ENCODE results near the gene YWHAE. TPM values are rescaled to one million over a fixed set of nuclear protein-coding genes. Genes with fewer than 3 reads are reported as not detected.

YWHAE gene
- total RNA-seq, 1 experiment from 2014 or later, result 210 TPM

GRCh38 chr17:1442187-1442586 lies 42.2 kb upstream of the YWHAE start:
- CTCF ChIA-PET, result no interaction called here

GRCh38 chr17:1440921-1441320 lies 40.9 kb upstream of the YWHAE start:
- no peak overlapping the region for H2AFZ ChIP-seq (ENCODE audit: low read length)
- peaks cover 6% of the 10 kb centered on the region; the same call in 1 of the 2 replicates for H3K36me3 ChIP-seq (ENCODE audit: low read depth, low read length)
- peaks cover 84% of the 10 kb centered on the region for H3K79me2 ChIP-seq (ENCODE audit: low read length)
- intact Hi-C loops (cut with micrococcal nuclease), result no loop called here
- no peak for ATAC-seq
- H3F3A ChIP-seq (ENCODE audit: low read length, unreplicated experiment), result no peaks in the 10 kb centered on the region
- no peaks in the 10 kb centered on the region for H4K20me1 ChIP-seq (ENCODE audit: low read length)
- CTCF ChIA-PET, result interaction anchor here (0.8 kb wide), 1 partner anchor 76 kb away, joined by 3 read pairs; no protein-coding TSS in a partner anchor
- H3K27ac ChIP-seq (ENCODE audit: low read length), result no peak overlapping the region
- BruUV-seq (replicated peaks), result no TSS peak
- H3K4me1 ChIP-seq (ENCODE audit: insufficient read depth, low read length), result no peaks in the 10 kb centered on the region
- H3K4me3 ChIP-seq (ENCODE audit: low read length), result no peak overlapping the region
- H3K4me2 ChIP-seq (ENCODE audit: low read length), result no peak overlapping the region
- H3K9ac ChIP-seq (ENCODE audit: low read length), result no peak overlapping the region
- no peak for DNase-seq
- TF ChIP-seq EZH2phosphoT487 (IDR thresholded peaks at IDR 0.05; ENCODE audit: borderline replicate concordance, low read length) (no peak), EZH2 (IDR thresholded peaks at IDR 0.05; ENCODE audit: low read length, unreplicated experiment) (no peak), CTCF (conservative IDR thresholded peaks at IDR 0.05; ENCODE audit: low read depth, low read length) (no peak)
- POLR2A ChIA-PET (ENCODE audit: unreplicated experiment), result no interaction called here
- H3K9me3 ChIP-seq (ENCODE audit: low read length), result no peaks in the 10 kb centered on the region
- no peaks in the 10 kb centered on the region for H3K9me2 ChIP-seq (replicated peaks; ENCODE audit: low read length)
- H3K27me3 ChIP-seq (ENCODE audit: low read length), result no peaks in the 10 kb centered on the region

More at GRCh38 chr17:1442187-1442586, 42.2 kb upstream of the YWHAE start:
- Histone ChIP-seq H3F3A (ENCODE audit: low read length, unreplicated experiment) (no peaks in the 10 kb centered on the region), H3K27me3 (ENCODE audit: low read length) (no peaks in the 10 kb centered on the region), H3K79me2 (ENCODE audit: low read length) (peaks cover 84% of the 10 kb centered on the region), H4K20me1 (ENCODE audit: low read length) (peaks cover 4% of the 10 kb centered on the region; the same call in 1 of the 2 replicates), H2AFZ (ENCODE audit: low read length) (no peak overlapping the region), H3K9me3 (ENCODE audit: low read length) (no peaks in the 10 kb centered on the region), H3K36me3 (ENCODE audit: low read depth, low read length) (no peaks in the 10 kb centered on the region; the same call in 1 of the 2 replicates), H3K27ac (ENCODE audit: low read length) (no peak overlapping the region), H3K9me2 (replicated peaks; ENCODE audit: low read length) (no peaks in the 10 kb centered on the region), H3K4me2 (ENCODE audit: low read length) (no peak overlapping the region), H3K4me1 (ENCODE audit: insufficient read depth, low read length) (no peaks in the 10 kb centered on the region), H3K9ac (ENCODE audit: low read length) (no peak overlapping the region), H3K4me3 (ENCODE audit: low read length) (no peak overlapping the region)
- intact Hi-C loops (cut with micrococcal nuclease), result no loop called here
- TF ChIP-seq EZH2 (IDR thresholded peaks at IDR 0.05; ENCODE audit: low read length, unreplicated experiment) (no peak), CTCF (conservative IDR thresholded peaks at IDR 0.05; ENCODE audit: low read depth, low read length) (no peak), EZH2phosphoT487 (IDR thresholded peaks at IDR 0.05; ENCODE audit: borderline replicate concordance, low read length) (no peak)
- ATAC-seq, result no peak
- DNase-seq, result no peak
- POLR2A ChIA-PET (ENCODE audit: unreplicated experiment), result no interaction called here
- BruUV-seq (replicated peaks), result no TSS peak

- H3K9ac ChIP-seq (ENCODE audit: low read length), result no peak overlapping the region
- BruUV-seq (replicated peaks), result no TSS peak
- no peaks in the 10 kb centered on the region for H4K20me1 ChIP-seq (ENCODE audit: low read length)
- H3K79me2 ChIP-seq (ENCODE audit: low read length), result peaks cover 85% of the 10 kb centered on the region
- intact Hi-C loops (cut with micrococcal nuclease), result no loop called here
- TF ChIP-seq CTCF (conservative IDR thresholded peaks at IDR 0.05; ENCODE audit: low read depth, low read length) (no peak), EZH2phosphoT487 (IDR thresholded peaks at IDR 0.05; ENCODE audit: borderline replicate concordance, low read length) (no peak), EZH2 (IDR thresholded peaks at IDR 0.05; ENCODE audit: low read length, unreplicated experiment) (no peak)
- DNase-seq (no peak), ATAC-seq (no peak)
- H3K4me1 ChIP-seq (ENCODE audit: insufficient read depth, low read length), result no peaks in the 10 kb centered on the region
- no peak overlapping the region for H3K27ac ChIP-seq (ENCODE audit: low read length)
- H3F3A ChIP-seq (ENCODE audit: low read length, unreplicated experiment), result no peaks in the 10 kb centered on the region
- POLR2A ChIA-PET (ENCODE audit: unreplicated experiment), result interaction anchor here (0.6 kb wide), 2 partner anchors 24 to 40 kb away, joined by 3 to 4 read pairs; no protein-coding TSS in a partner anchor
- H3K9me3 ChIP-seq (ENCODE audit: low read length), result no peaks in the 10 kb centered on the region
- H3K27me3 ChIP-seq (ENCODE audit: low read length), result no peaks in the 10 kb centered on the region
- no peaks in the 10 kb centered on the region for H3K9me2 ChIP-seq (replicated peaks; ENCODE audit: low read length)
- H2AFZ ChIP-seq (ENCODE audit: low read length), result no peak overlapping the region
- H3K36me3 ChIP-seq (ENCODE audit: low read depth, low read length), result peaks cover 13% of the 10 kb centered on the region
- H3K4me3 ChIP-seq (ENCODE audit: low read length), result no peak overlapping the region
- H3K4me2 ChIP-seq (ENCODE audit: low read length), result no peak overlapping the region
- CTCF ChIA-PET, result no interaction called here
Observed at GRCh38 chr17:1438593-1439083, 38.6 kb upstream of the YWHAE start.

Data from PC-3 (cell line).